Measurements from ENCODE around the gene PCED1A. TPM values are rescaled to one million over a fixed set of nuclear protein-coding genes. Genes with fewer than 3 reads are reported as not detected.

The PCED1A gene
- total RNA-seq, 1 donor from 2014 or later = 29.2 TPM

DNA sequence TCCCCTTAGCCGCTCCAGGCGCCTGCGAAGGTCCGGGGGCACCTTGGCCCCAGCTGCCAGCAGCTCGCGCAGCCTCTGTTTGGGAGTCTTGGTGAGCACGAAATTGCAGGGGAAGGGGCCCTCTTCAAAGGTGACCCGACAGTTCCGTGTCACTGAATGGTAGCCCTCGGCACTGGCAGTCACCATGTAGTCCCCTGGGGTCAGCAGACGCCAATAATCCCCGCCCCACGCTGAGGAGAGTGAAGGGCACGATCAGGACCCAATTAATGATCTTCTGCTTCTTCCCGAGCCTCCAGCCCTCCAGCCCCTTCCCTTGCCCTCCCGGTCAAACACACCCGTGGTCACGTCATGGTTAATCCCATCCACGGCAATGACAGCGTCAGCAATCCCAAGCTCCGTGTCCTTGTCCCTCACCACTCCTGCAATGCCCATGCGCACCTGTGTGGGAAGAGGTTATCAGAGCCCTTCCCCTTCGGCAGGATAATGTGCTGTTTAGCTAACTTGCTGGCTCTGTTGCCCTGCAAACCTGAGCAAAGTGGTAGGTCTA is 46.2 kb downstream of the PCED1A start:
- DNase-seq (ENCODE audit: low spot score) = no peak
- intact Hi-C loops (cut with micrococcal nuclease) = no loop called here
- Mint-ChIP-seq H3K4me1 (ENCODE audit: low read depth) (no peaks in the 10 kb centered on the region), H3K27me3 (ENCODE audit: low read depth) (peaks cover 30% of the 10 kb centered on the region), H3K36me3 (ENCODE audit: low read depth) (no peaks in the 10 kb centered on the region), H3K27ac (no peak overlapping the region), H3K4me3 (ENCODE audit: low read depth) (no peak overlapping the region), H3K9me3 (no peaks in the 10 kb centered on the region)

DNA sequence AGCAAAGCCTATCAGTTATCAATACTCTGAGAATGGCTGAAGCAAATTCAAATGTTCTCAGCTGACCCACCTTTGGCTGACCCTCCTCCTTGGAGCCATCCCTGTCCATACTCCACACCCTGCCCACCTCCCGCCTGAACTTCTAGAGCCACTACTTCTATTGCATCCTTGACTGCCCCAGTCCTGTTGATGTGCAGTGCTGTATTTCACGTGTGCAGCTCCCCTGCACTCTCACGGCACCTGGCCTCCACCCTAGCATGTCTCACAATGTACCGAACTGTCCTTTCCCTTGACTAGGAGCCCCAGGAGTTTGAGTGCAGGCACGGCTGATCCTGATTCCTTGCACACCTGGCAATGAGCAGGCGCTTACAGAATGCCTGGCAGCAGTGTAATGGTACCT is 47.0 kb downstream of the PCED1A start:
- H3K4me3 Mint-ChIP-seq (ENCODE audit: low read depth) = no peak overlapping the region
- no peak for DNase-seq (ENCODE audit: low spot score)
- H3K36me3 Mint-ChIP-seq (ENCODE audit: low read depth) = no peaks in the 10 kb centered on the region
- H3K9me3 Mint-ChIP-seq = no peaks in the 10 kb centered on the region
- intact Hi-C loops (cut with micrococcal nuclease) = no loop called here
- H3K27ac Mint-ChIP-seq = no peak overlapping the region
- peaks cover 23% of the 10 kb centered on the region for H3K27me3 Mint-ChIP-seq (ENCODE audit: low read depth)
- no peaks in the 10 kb centered on the region for H3K4me1 Mint-ChIP-seq (ENCODE audit: low read depth)

Other genes with a start within 250 kb of the PCED1A start
- gene NOP56, start 188.0 kb downstream of the PCED1A start, total RNA-seq = 693 and 705 TPM in 2 replicates
- gene IDH3B, start 176.4 kb downstream of the PCED1A start, total RNA-seq = 111 and 112 TPM in 2 replicates
- 6.0 and 10.5 TPM in 2 replicates for gene EBF4, start 147.9 kb downstream of the PCED1A start, total RNA-seq
- 1.3 and 1.5 TPM in 2 replicates for gene CPXM1, start 40.0 kb downstream of the PCED1A start, total RNA-seq
- not detected in 2 replicates for gene C20orf141, start 25.7 kb downstream of the PCED1A start, total RNA-seq
- gene TMEM239, start 24.3 kb downstream of the PCED1A start, total RNA-seq = not detected in 2 replicates
- gene VPS16, start 90 bp upstream of the PCED1A start, total RNA-seq = 47.4 and 50.1 TPM in 2 replicates
- gene PTPRA, start 32.8 kb upstream of the PCED1A start, total RNA-seq = 92.0 TPM in 2 replicates
- 3.4 and 3.7 TPM in 2 replicates for gene GNRH2, start 203.0 kb upstream of the PCED1A start, total RNA-seq
- gene MRPS26, start 205.4 kb upstream of the PCED1A start, total RNA-seq = 143 and 148 TPM in 2 replicates
- 0.55 TPM in 1 of 2 replicates, not detected in the other for gene OXT, start 231.0 kb upstream of the PCED1A start, total RNA-seq
- not detected in 2 replicates for gene AVP, start 244.1 kb upstream of the PCED1A start, total RNA-seq